Activated T-cell treated with anti-CD3 and anti-CD28 coated beads for 48 hours (primary cell): ENCODE data around the gene SPRR2B.
"Not testable (repeated sequence)": the region's sequence is repeated elsewhere in the genome, so short reads cannot be mapped to it uniquely, and the experiment has no call there.

Experiments used
- DNase-seq: peaks from one replicate; pipeline ENCODE4 v3.0.0-alpha.2; 2020; ENCODE audit warnings: low read depth

The SPRR2B gene

GRCh38 chr1:153071511-153071910 lies at the start of gene SPRR2B:
TSS of gene SPRR2B (minus strand) at chr1:153071611. CDS start at chr1:153070839, 772 bp downstream.
- no peak for DNase-seq

GRCh38 chr1:153120945-153121344 lies 49.5 kb upstream of the SPRR2B start:
- no peak for DNase-seq

GRCh38 chr1:153119491-153119971 lies 48.1 kb upstream of the SPRR2B start:
- DNase-seq: no peak

- not testable (repeated sequence) for DNase-seq
Observed at GRCh38 chr1:153115264-153115663, 43.9 kb upstream of the SPRR2B start.

- DNase-seq: no peak
Observed at GRCh38 chr1:153113416-153113815, 42.0 kb upstream of the SPRR2B start, which contains the start of gene SPRR2F. TSS of gene SPRR2F (minus strand) at chr1:153113516. CDS start at chr1:153112733, 783 bp downstream.

- not testable (repeated sequence) for DNase-seq
Observed at GRCh38 chr1:153112454-153112853, 41.0 kb upstream of the SPRR2B start.

- DNase-seq: no peak
Observed at GRCh38 chr1:153100245-153100644, 28.8 kb upstream of the SPRR2B start.

GRCh38 chr1:153099461-153100045 lies 28.1 kb upstream of the SPRR2B start:
- no peak for DNase-seq

GRCh38 chr1:153095764-153096163 lies 24.4 kb upstream of the SPRR2B start:
- no peak for DNase-seq

- no peak for DNase-seq
Observed at GRCh38 chr1:153094426-153094825, 23.0 kb upstream of the SPRR2B start, which contains the start of gene SPRR2E. TSS of gene SPRR2E (minus strand) at chr1:153094526. CDS start at chr1:153093751, 775 bp downstream.

GRCh38 chr1:153087652-153088051 lies 16.2 kb upstream of the SPRR2B start:
- no peak for DNase-seq

GRCh38 chr1:153081736-153082135 lies 10.3 kb upstream of the SPRR2B start:
- DNase-seq: no peak

- no peak for DNase-seq
Observed at GRCh38 chr1:153072806-153073726, 1.7 kb upstream of the SPRR2B start.

GRCh38 chr1:153070243-153070642 lies 1.2 kb downstream of the SPRR2B start:
- no peak for DNase-seq

- no peak for DNase-seq
Observed at GRCh38 chr1:153058826-153059784, 12.3 kb downstream of the SPRR2B start.

- no peak for DNase-seq
Observed at GRCh38 chr1:153058154-153058553, 13.3 kb downstream of the SPRR2B start.

- DNase-seq: no peak
Observed at GRCh38 chr1:153057375-153057774, 14.0 kb downstream of the SPRR2B start, which contains the start of gene SPRR2A. TSS of gene SPRR2A (minus strand) at chr1:153057512. CDS start at chr1:153056735, 777 bp downstream.

- not testable (repeated sequence) for DNase-seq
Observed at GRCh38 chr1:153056111-153056510, 15.3 kb downstream of the SPRR2B start.

GRCh38 chr1:153049211-153049610 lies 22.2 kb downstream of the SPRR2B start:
- no peak for DNase-seq

- no peak for DNase-seq
Observed at GRCh38 chr1:153040950-153041631, 30.3 kb downstream of the SPRR2B start, which contains the start of gene SPRR2D. TSS of gene SPRR2D (minus strand) at chr1:153041120. CDS start at chr1:153040346, 774 bp downstream.

GRCh38 chr1:153035211-153035610 lies 36.2 kb downstream of the SPRR2B start:
- no peak for DNase-seq
